Prostate gland (tissue), 2 donors: Measurements from ENCODE around the gene ZNF334.

ENCODE experiments used
- CTCF ChIP-seq, 4 experiments: fragments of 200-600 bp in 2 of 4; fragments of 450-650 bp in 2 of 4; sonication (generic) in 2 of 4; IDR thresholded peaks; 1 replicate in 3 of 4; 2 replicates in 1 of 4; pipeline ENCODE4 v1.5.1; 2016 to 2019; ENCODE audit warnings: antibody characterized with exemption in 4 of 4, mild to moderate bottlenecking in 2 of 4, moderate library complexity in 2 of 4
- POLR2A ChIP-seq: fragments of 450-650 bp; IDR thresholded peaks from one replicate; pipeline ENCODE4 v1.6.1; 2016; ENCODE audit warnings: antibody characterized with exemption, mild to moderate bottlenecking
- POLR2AphosphoS5 ChIP-seq: sonication (generic); formaldehyde crosslinking; IDR thresholded peaks from one replicate; pipeline ENCODE4 v1.6.1; 2017; ENCODE audit warnings: antibody characterized with exemption

- TF ChIP-seq POLR2A (no peak), CTCF (IDR thresholded peaks at IDR 0.05) (no peak), POLR2AphosphoS5 (no peak)
These were observed 32.4 kb upstream of the ZNF334 start for GRCh38 chr20:46545827-46546138.
